NCI-H748 (cell line): ENCODE measurements around the gene BAIAP2.

Experiments
- DNase-seq: peaks from one replicate; lab custom pipeline; 2025; ENCODE audit not compliant: unreplicated experiment; lab: John Stamatoyannopoulos, UW

Gene BAIAP2

GRCh38 chr17:81121841-81122733 lies 87.1 kb downstream of the BAIAP2 start:
- DNase-seq: peak; percentile 33

- DNase-seq: no peak
Observed at GRCh38 chr17:81123052-81124048, 88.4 kb downstream of the BAIAP2 start.

- no peak for DNase-seq
Observed at GRCh38 chr17:81124377-81124776, 89.4 kb downstream of the BAIAP2 start.

GRCh38 chr17:81125573-81126081 lies 90.7 kb downstream of the BAIAP2 start:
- no peak for DNase-seq

GRCh38 chr17:81126281-81127132 lies 91.6 kb downstream of the BAIAP2 start:
- DNase-seq: no peak

- DNase-seq: no peak
Observed at GRCh38 chr17:81127133-81127455, 92.1 kb downstream of the BAIAP2 start.

GRCh38 chr17:81127526-81128177 lies 92.7 kb downstream of the BAIAP2 start:
- DNase-seq: no peak

- DNase-seq: no peak
Observed at GRCh38 chr17:81128338-81128737, 93.4 kb downstream of the BAIAP2 start.

- no peak for DNase-seq
Observed at GRCh38 chr17:81128774-81129173, 93.8 kb downstream of the BAIAP2 start.

- no peak for DNase-seq
Observed at GRCh38 chr17:81129289-81129688, 94.3 kb downstream of the BAIAP2 start.

- DNase-seq: no peak
Observed at GRCh38 chr17:81129711-81130367, 94.9 kb downstream of the BAIAP2 start.

GRCh38 chr17:81130385-81131361 lies 95.7 kb downstream of the BAIAP2 start:
- DNase-seq: no peak

GRCh38 chr17:81131486-81132196 lies 96.7 kb downstream of the BAIAP2 start:
- DNase-seq: no peak

- DNase-seq: no peak
Observed at GRCh38 chr17:81132197-81132540, 97.2 kb downstream of the BAIAP2 start.

GRCh38 chr17:81132770-81133723 lies 98.1 kb downstream of the BAIAP2 start:
- DNase-seq: no peak

- DNase-seq: no peak
Observed at GRCh38 chr17:81134064-81134781, 99.3 kb downstream of the BAIAP2 start.
